Measurements from ENCODE around the gene MUC4.
"Not testable (repeated sequence)": the region's sequence is repeated elsewhere in the genome, so short reads cannot be mapped to it uniquely, and the experiment has no call there.

DNA sequence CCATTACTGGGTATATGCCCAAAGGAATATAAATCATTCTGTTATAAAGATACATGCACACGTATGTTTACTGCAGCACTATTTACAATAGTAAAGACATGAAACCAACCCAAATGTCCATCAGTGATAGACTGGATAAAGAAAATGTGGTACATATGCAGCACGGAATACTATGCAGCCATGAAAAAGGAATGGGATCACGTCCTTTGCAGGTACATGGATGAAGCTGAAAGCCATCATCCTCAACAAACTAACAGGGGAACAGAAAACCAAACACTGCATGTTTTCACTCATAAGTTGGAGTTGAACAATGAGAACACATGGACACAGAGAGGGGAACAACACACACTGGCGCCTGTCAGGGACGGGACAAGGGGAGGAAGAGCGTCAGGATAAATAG, 19.1 kb downstream of the MUC4 start:
- TF ChIP-seq EZH2 (IDR thresholded peaks at IDR 0.05; ENCODE audit: borderline replicate concordance, low read length): not testable (repeated sequence)
- TF ChIP-seq, protein P1, sequence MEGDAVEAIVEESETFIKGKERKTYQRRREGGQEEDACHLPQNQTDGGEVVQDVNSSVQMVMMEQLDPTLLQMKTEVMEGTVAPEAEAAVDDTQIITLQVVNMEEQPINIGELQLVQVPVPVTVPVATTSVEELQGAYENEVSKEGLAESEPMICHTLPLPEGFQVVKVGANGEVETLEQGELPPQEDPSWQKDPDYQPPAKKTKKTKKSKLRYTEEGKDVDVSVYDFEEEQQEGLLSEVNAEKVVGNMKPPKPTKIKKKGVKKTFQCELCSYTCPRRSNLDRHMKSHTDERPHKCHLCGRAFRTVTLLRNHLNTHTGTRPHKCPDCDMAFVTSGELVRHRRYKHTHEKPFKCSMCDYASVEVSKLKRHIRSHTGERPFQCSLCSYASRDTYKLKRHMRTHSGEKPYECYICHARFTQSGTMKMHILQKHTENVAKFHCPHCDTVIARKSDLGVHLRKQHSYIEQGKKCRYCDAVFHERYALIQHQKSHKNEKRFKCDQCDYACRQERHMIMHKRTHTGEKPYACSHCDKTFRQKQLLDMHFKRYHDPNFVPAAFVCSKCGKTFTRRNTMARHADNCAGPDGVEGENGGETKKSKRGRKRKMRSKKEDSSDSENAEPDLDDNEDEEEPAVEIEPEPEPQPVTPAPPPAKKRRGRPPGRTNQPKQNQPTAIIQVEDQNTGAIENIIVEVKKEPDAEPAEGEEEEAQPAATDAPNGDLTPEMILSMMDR (IDR thresholded peaks at IDR 0.05; ENCODE audit: low read length): not testable (repeated sequence)

Data from OCI-LY1 (cell line).